Osteoblast (primary cell): Measurements from ENCODE around the gene ANXA2. TPM values are rescaled to one million over a fixed set of nuclear protein-coding genes. Genes with fewer than 3 reads are reported as not detected.
A peak's percentile ranks its signal among the peaks of the same experiment; 100 is the strongest.

Experiments
- DNase-seq: peaks from one replicate; pipeline ENCODE4 v3.0.0; 2011; ENCODE audit warnings: low spot score, mixed read lengths; ENCODE audit not compliant: insufficient read length; ENCODE audit errors: missing footprints
- H2AFZ ChIP-seq: 2 replicates; pipeline ENCODE4 v1.6.0; 2011; ENCODE audit warnings: mild to moderate bottlenecking, low read length
- H3K27ac ChIP-seq: 2 replicates; pipeline ENCODE4 v1.5.1; 2011; ENCODE audit warnings: mild to moderate bottlenecking, low read depth, low read length, moderate library complexity
- H3K27me3 ChIP-seq: 2 replicates; pipeline ENCODE4 v1.6.0; 2012; ENCODE audit warnings: mild to moderate bottlenecking, control low read depth, inconsistent platforms, low read length, moderate library complexity; ENCODE audit not compliant: insufficient read depth
- H3K36me3 ChIP-seq: 2 replicates; pipeline ENCODE4 v1.5.1; 2011; ENCODE audit warnings: mild to moderate bottlenecking, low read length, control low read depth, moderate library complexity; ENCODE audit not compliant: insufficient read depth
- H3K4me1 ChIP-seq: 2 replicates; pipeline ENCODE4 v1.5.1; 2011; ENCODE audit warnings: mild to moderate bottlenecking, low read length, control low read depth, moderate library complexity; ENCODE audit not compliant: insufficient read depth
- H3K4me2 ChIP-seq: 2 replicates; pipeline ENCODE4 v1.6.0; 2011; ENCODE audit warnings: mild to moderate bottlenecking, low read length; ENCODE audit not compliant: insufficient read depth
- H3K4me3 ChIP-seq: fragments of 200-600 bp; sonication (generic); 3 replicates; pipeline ENCODE4 v1.5.1; 2012; ENCODE audit warnings: mild to moderate bottlenecking, low read length, inconsistent platforms; ENCODE audit not compliant: insufficient read depth
- H3K79me2 ChIP-seq: 2 replicates; pipeline ENCODE4 v1.6.0; 2012; ENCODE audit warnings: mild to moderate bottlenecking, low read length, control low read depth, inconsistent platforms; ENCODE audit not compliant: insufficient read depth
- H3K9me3 ChIP-seq: 2 replicates; pipeline ENCODE4 v1.5.1; 2011; ENCODE audit warnings: low read depth, low read length, control low read depth
- H4K20me1 ChIP-seq: 2 replicates; pipeline ENCODE4 v1.6.0; 2012; ENCODE audit warnings: mild to moderate bottlenecking, low read length, control low read depth; ENCODE audit not compliant: insufficient read depth
- CTCF ChIP-seq: IDR thresholded peaks from 2 replicates; pipeline ENCODE4 v1.5.1; 2011; ENCODE audit warnings: mild to moderate bottlenecking, low read depth, low read length, moderate library complexity; ENCODE audit errors: extremely low read depth
- total RNA-seq: library from RNA; depleted of rRNA; stranded (reverse); fragments of >200 nt; gene quantifications from 2 replicates; pipeline ENCODE4 v1.2.3, GENCODE V29; 2012

Gene ANXA2
- total RNA-seq, 1 donor = 3,042 TPM

- H3K36me3 ChIP-seq = peaks cover 74% of the 10 kb centered on the region
- no peaks in the 10 kb centered on the region for H3K27me3 ChIP-seq
- peak overlapping the region; percentile 82 for H3K4me2 ChIP-seq
- peaks cover 94% of the 10 kb centered on the region for H3K4me1 ChIP-seq
- peak overlapping the region; percentile 75 for H3K4me3 ChIP-seq
- H2AFZ ChIP-seq = no peak overlapping the region
- no peaks in the 10 kb centered on the region for H3K9me3 ChIP-seq
- no peak for TF ChIP-seq CTCF
- peaks cover 77% of the 10 kb centered on the region for H4K20me1 ChIP-seq
- H3K79me2 ChIP-seq = peaks cover 94% of the 10 kb centered on the region
- peak overlapping the region; percentile 95 for H3K27ac ChIP-seq
- no peak for DNase-seq
Observed at GRCh38 chr15:60389261-60390077, 8.3 kb downstream of the ANXA2 start.

GRCh38 chr15:60387321-60387720 is 10.5 kb downstream of the ANXA2 start:
- Histone ChIP-seq H3K27ac (peak overlapping the region; percentile 12), H2AFZ (no peak overlapping the region), H3K4me1 (peaks cover 95% of the 10 kb centered on the region), H3K9me3 (no peaks in the 10 kb centered on the region), H3K4me2 (peak overlapping the region; percentile 14), H3K36me3 (peaks cover 81% of the 10 kb centered on the region), H3K79me2 (peaks cover 99% of the 10 kb centered on the region), H3K27me3 (no peaks in the 10 kb centered on the region), H3K4me3 (peak overlapping the region; percentile 3), H4K20me1 (peaks cover 89% of the 10 kb centered on the region)
- no peak for DNase-seq
- TF ChIP-seq CTCF = no peak

- H3K4me2 ChIP-seq = peak overlapping the region; percentile 14
- H3K36me3 ChIP-seq = peaks cover 80% of the 10 kb centered on the region
- no peaks in the 10 kb centered on the region for H3K27me3 ChIP-seq
- no peak for TF ChIP-seq CTCF
- DNase-seq = no peak
- H3K4me1 ChIP-seq = peaks cover 95% of the 10 kb centered on the region
- H3K9me3 ChIP-seq = no peaks in the 10 kb centered on the region
- H3K79me2 ChIP-seq = peaks cover 98% of the 10 kb centered on the region
- no peak overlapping the region for H3K4me3 ChIP-seq
- H2AFZ ChIP-seq = no peak overlapping the region
- peak overlapping the region; percentile 12 for H3K27ac ChIP-seq
- peaks cover 88% of the 10 kb centered on the region for H4K20me1 ChIP-seq
Observed at GRCh38 chr15:60386615-60387014, 11.2 kb downstream of the ANXA2 start.
